Upper lobe of right lung (tissue), 1 donor: ENCODE data around the gene COMMD6. TPM values are rescaled to one million over a fixed set of nuclear protein-coding genes. Genes with fewer than 3 reads are reported as not detected.

ENCODE experiments used
- ATAC-seq: fragments of 200-7000 bp; cut with Tn5 transposase; one replicate; pipeline ENCODE4 v1.9.1; 2020; ENCODE audit warnings: mild to moderate bottlenecking, moderate library complexity
- DNase-seq: peaks from one replicate; pipeline ENCODE4 v3.0.0-alpha.2; 2020
- H3K27ac ChIP-seq: fragments of 200-600 bp; one replicate; pipeline ENCODE4 v1.8.0; 2022
- H3K27me3 ChIP-seq: fragments of 200-600 bp; one replicate; pipeline ENCODE4 v1.8.0; 2022; ENCODE audit warnings: mild to moderate bottlenecking
- H3K36me3 ChIP-seq: fragments of 200-600 bp; one replicate; pipeline ENCODE4 v1.8.0; 2022
- H3K4me1 ChIP-seq: fragments of 200-600 bp; one replicate; pipeline ENCODE4 v1.8.0; 2022
- H3K4me3 ChIP-seq: fragments of 200-600 bp; one replicate; pipeline ENCODE4 v1.8.0; 2022; ENCODE audit warnings: mild to moderate bottlenecking
- H3K9me3 ChIP-seq: fragments of 200-600 bp; one replicate; pipeline ENCODE4 v1.8.0; 2022
- intact Hi-C: fragments of 100-400 bp; cut with DNase I; formaldehyde crosslinking; loops from one replicate; pipeline ENCODE4 v1.11.0; 2022
- total RNA-seq: library from RNA; stranded (reverse); fragmentation: NEBNext Ultra II Directional; extraction: Animal tissue kit (Norgen Biotek cat#: 25700); gene quantifications from one replicate; pipeline ENCODE4 v1.2.1, GENCODE V29; 2021
- TF ChIP-seq, protein P1 (sequence below): fragments of 200-600 bp; IDR thresholded peaks from one replicate; pipeline ENCODE4 v1.8.0; 2022; ENCODE audit warnings: antibody characterized with exemption
- donor health status: DM: no; HTN: yes; CAD: no; lungs with severe emphysema.

Gene COMMD6
- total RNA-seq, 1 donor from 2014 or later = 142 TPM

DNA sequence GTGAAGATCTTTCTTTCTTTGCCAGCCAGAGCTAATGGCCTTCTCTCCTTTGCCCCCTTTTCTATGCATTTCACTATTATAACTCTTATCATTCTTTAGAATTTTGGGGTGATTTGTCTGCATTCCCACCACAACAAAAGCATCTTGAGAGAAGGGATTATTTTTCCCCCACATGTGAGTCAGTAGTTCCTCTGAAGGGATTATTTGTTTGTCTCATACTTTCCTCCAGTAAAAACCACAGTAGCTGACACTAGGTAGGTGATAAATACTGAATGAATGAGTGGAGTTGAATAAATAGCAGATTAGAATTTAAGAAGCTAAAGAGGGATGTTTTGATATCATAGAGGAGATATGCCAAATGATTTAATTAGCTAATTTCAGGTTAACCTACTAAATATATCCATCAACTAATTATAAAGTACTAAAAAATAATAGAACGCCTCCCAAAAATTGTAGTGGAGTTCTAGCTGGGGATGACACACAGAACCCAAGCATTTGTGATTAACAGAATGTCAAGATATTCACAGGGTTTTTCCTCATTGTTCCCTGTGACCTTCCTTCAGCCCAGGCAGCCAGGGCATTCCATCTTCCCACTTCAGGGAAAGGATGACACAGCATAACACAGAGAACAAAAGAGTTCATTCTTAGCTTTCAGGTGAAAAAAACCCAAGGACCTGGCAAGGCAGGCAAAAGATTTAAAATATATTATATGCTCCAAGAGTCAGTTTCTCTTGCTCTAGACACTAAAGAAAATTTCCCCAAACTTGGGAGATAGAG is 52.2 kb downstream of the COMMD6 start:
- no peak overlapping the region for H3K4me3 ChIP-seq
- intact Hi-C loops = no loop called here
- H3K27ac ChIP-seq = no peak overlapping the region
- no peaks in the 10 kb centered on the region for H3K9me3 ChIP-seq
- no peaks in the 10 kb centered on the region for H3K4me1 ChIP-seq
- ATAC-seq = no peak
- DNase-seq = no peak
- TF ChIP-seq, protein P1, sequence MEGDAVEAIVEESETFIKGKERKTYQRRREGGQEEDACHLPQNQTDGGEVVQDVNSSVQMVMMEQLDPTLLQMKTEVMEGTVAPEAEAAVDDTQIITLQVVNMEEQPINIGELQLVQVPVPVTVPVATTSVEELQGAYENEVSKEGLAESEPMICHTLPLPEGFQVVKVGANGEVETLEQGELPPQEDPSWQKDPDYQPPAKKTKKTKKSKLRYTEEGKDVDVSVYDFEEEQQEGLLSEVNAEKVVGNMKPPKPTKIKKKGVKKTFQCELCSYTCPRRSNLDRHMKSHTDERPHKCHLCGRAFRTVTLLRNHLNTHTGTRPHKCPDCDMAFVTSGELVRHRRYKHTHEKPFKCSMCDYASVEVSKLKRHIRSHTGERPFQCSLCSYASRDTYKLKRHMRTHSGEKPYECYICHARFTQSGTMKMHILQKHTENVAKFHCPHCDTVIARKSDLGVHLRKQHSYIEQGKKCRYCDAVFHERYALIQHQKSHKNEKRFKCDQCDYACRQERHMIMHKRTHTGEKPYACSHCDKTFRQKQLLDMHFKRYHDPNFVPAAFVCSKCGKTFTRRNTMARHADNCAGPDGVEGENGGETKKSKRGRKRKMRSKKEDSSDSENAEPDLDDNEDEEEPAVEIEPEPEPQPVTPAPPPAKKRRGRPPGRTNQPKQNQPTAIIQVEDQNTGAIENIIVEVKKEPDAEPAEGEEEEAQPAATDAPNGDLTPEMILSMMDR = no peak
- no peaks in the 10 kb centered on the region for H3K36me3 ChIP-seq
- no peaks in the 10 kb centered on the region for H3K27me3 ChIP-seq

DNA sequence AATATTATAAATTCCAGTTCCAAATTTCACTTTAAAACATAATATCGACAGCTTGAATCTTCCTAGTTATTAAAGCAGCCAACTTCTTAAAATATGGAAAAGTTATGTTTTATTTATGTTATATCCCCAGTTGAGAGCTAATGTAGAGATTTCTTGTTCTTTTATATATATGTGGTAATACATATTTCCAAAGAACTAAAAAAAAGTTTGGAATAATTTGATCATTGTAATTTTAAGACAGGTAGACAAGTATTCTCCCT is 54.9 kb downstream of the COMMD6 start:
- Histone ChIP-seq H3K27me3 (no peaks in the 10 kb centered on the region), H3K27ac (peak overlapping the region; percentile 58), H3K4me3 (peak overlapping the region; percentile 73), H3K36me3 (no peaks in the 10 kb centered on the region), H3K4me1 (peaks cover 16% of the 10 kb centered on the region), H3K9me3 (no peaks in the 10 kb centered on the region)
- intact Hi-C loops = no loop called here
- TF ChIP-seq, protein P1 = no peak
- DNase-seq (no peak), ATAC-seq (no peak)

- intact Hi-C loops = no loop called here
- Histone ChIP-seq H3K9me3 (no peaks in the 10 kb centered on the region), H3K27me3 (no peaks in the 10 kb centered on the region), H3K4me3 (peak within 1 kb of the TSS; percentile 73), H3K27ac (peak within 1 kb of the TSS; percentile 58), H3K4me1 (peaks cover 16% of the 10 kb centered on the region), H3K36me3 (no peaks in the 10 kb centered on the region)
- ATAC-seq (peak; percentile 91), DNase-seq (peak; percentile 94)
- TF ChIP-seq, protein P1 = peak; percentile 85
Measured at GRCh38 chr13:75482070-75482819, 55.4 kb downstream of the COMMD6 start, which contains the start of gene TBC1D4. Gene TBC1D4, minus strand, starts transcription at chr13:75482169. Its CDS starts 402 bp downstream, at chr13:75481767.

GRCh38 chr13:75481176-75482069 is 56.2 kb downstream of the COMMD6 start:
- intact Hi-C loops = no loop called here
- H3K4me3 ChIP-seq = peak overlapping the region; percentile 73
- H3K4me1 ChIP-seq = peaks cover 16% of the 10 kb centered on the region
- TF ChIP-seq, protein P1 = no peak
- H3K27ac ChIP-seq = peak overlapping the region; percentile 58
- ATAC-seq (peak; percentile 51), DNase-seq (peak; percentile 75)
- no peaks in the 10 kb centered on the region for H3K9me3 ChIP-seq
- no peaks in the 10 kb centered on the region for H3K27me3 ChIP-seq
- no peaks in the 10 kb centered on the region for H3K36me3 ChIP-seq

DNA sequence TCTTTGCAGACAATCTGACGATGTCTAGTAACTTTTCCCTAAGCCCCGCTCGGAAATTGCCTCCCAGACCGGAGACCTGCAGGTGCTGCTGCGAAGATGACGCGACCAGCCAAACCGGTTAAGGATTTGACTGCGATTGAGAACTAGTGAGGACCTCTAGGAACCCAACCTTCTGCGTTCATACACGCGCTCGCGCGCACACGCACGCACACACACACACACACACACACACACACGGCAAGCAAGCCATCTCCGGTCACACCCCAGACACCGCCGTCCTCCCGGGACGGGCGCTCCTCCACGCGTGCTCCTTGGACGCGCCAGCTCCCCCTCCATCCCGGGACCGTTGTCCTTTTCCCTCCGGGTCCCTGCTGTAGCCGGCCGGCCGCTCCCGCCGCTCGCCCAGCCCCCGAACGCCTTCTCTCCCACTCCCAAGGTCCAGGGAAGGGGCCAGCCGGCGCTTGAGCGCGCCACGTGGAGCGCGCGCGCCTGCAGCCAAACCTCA is 56.9 kb downstream of the COMMD6 start:
- peaks cover 16% of the 10 kb centered on the region for H3K4me1 ChIP-seq
- H3K9me3 ChIP-seq = no peaks in the 10 kb centered on the region
- no peaks in the 10 kb centered on the region for H3K27me3 ChIP-seq
- H3K4me3 ChIP-seq = peak overlapping the region; percentile 73
- peak; percentile 55 for ATAC-seq
- no peaks in the 10 kb centered on the region for H3K36me3 ChIP-seq
- peak overlapping the region; percentile 55 for H3K27ac ChIP-seq
- intact Hi-C loops = no loop called here
- TF ChIP-seq, protein P1 = no peak
- peak; percentile 83 for DNase-seq
